NB4 (cell line): Measurements from ENCODE around the gene APOO.

Source experiments
- CTCF ChIP-seq: IDR thresholded peaks from one replicate; pipeline ENCODE4 v1.5.1; 2012; ENCODE audit warnings: low read depth, low read length
- MAX ChIP-seq: IDR thresholded peaks from 2 replicates; pipeline ENCODE4 v1.6.1; 2011; ENCODE audit warnings: low read depth, low read length

- TF ChIP-seq MAX (no peak), CTCF (no peak)
These were observed 28.2 kb downstream of the APOO start for GRCh38 chrX:23879380-23880090.
